ENCODE measurements around the gene CSF1R. TPM values are rescaled to one million over a fixed set of nuclear protein-coding genes. Genes with fewer than 3 reads are reported as not detected.

Gene CSF1R
- polyA plus RNA-seq, 1 donor from 2014 or later = not detected

- no peaks in the 10 kb centered on the region for H3K27me3 ChIP-seq (ENCODE audit: insufficient read depth, low read depth, low read length)
- H3K4me2 ChIP-seq (ENCODE audit: low read length) = no peak overlapping the region
- H3F3A ChIP-seq (ENCODE audit: insufficient read depth, low read length, poor library complexity, severe bottlenecking) = no peaks in the 10 kb centered on the region
- H3K4me3 ChIP-seq (ENCODE audit: low read length) = no peak overlapping the region
- H3K9me2 ChIP-seq (ENCODE audit: insufficient read depth, low read length) = no peaks in the 10 kb centered on the region
- no peaks in the 10 kb centered on the region for H4K20me1 ChIP-seq (ENCODE audit: insufficient read depth)
- H3K9ac ChIP-seq (ENCODE audit: low read length) = no peak overlapping the region
- no peaks in the 10 kb centered on the region for H3K36me3 ChIP-seq (ENCODE audit: insufficient read depth, low read length)
- H3K79me2 ChIP-seq (replicated peaks; ENCODE audit: insufficient read depth, low read length) = no peaks in the 10 kb centered on the region
- TF ChIP-seq EP300 (conservative IDR thresholded peaks at IDR 0.05; ENCODE audit: poor library complexity, severe bottlenecking) = no peak
- TF ChIP-seq RAD21 (conservative IDR thresholded peaks at IDR 0.05) = no peak
- TF ChIP-seq MXI1 (conservative IDR thresholded peaks at IDR 0.05; ENCODE audit: poor library complexity, severe bottlenecking) = no peak
- TF ChIP-seq CTCF (IDR thresholded peaks at IDR 0.05; ENCODE audit: poor library complexity, severe bottlenecking) = no peak
- no peak for TF ChIP-seq POLR2AphosphoS5 (IDR thresholded peaks at IDR 0.05)
- no peak for TF ChIP-seq TAF1 (IDR thresholded peaks at IDR 0.05; ENCODE audit: low read depth)
- TF ChIP-seq SMC3 (conservative IDR thresholded peaks at IDR 0.05; ENCODE audit: poor library complexity) = no peak
- H2AFZ ChIP-seq (ENCODE audit: low read depth, low read length) = no peak overlapping the region
- H3K27ac ChIP-seq (ENCODE audit: low read length) = no peak overlapping the region
- no peaks in the 10 kb centered on the region for H3K9me3 ChIP-seq (ENCODE audit: low read length)
Observed at GRCh38 chr5:150124596-150124995, 38.2 kb upstream of the CSF1R start.

GRCh38 chr5:150124111-150124557, 37.8 kb upstream of the CSF1R start:
- no peaks in the 10 kb centered on the region for H3F3A ChIP-seq (ENCODE audit: insufficient read depth, low read length, poor library complexity, severe bottlenecking)
- H3K4me3 ChIP-seq (ENCODE audit: low read length) = no peak overlapping the region
- no peaks in the 10 kb centered on the region for H3K27me3 ChIP-seq (ENCODE audit: insufficient read depth, low read depth, low read length)
- H3K79me2 ChIP-seq (replicated peaks; ENCODE audit: insufficient read depth, low read length) = no peaks in the 10 kb centered on the region
- TF ChIP-seq EZH2 (IDR thresholded peaks at IDR 0.05; ENCODE audit: borderline replicate concordance, insufficient read depth, low read length, poor library complexity, severe bottlenecking) = no peak
- TF ChIP-seq EP300 (conservative IDR thresholded peaks at IDR 0.05; ENCODE audit: poor library complexity, severe bottlenecking) = no peak
- no peak for TF ChIP-seq MXI1 (conservative IDR thresholded peaks at IDR 0.05; ENCODE audit: poor library complexity, severe bottlenecking)
- no peak for TF ChIP-seq POLR2AphosphoS5 (IDR thresholded peaks at IDR 0.05)
- TF ChIP-seq REST (IDR thresholded peaks at IDR 0.05; ENCODE audit: borderline replicate concordance) = no peak
- no peak for TF ChIP-seq CTCF (IDR thresholded peaks at IDR 0.05; ENCODE audit: poor library complexity, severe bottlenecking)
- no peak for TF ChIP-seq RAD21 (conservative IDR thresholded peaks at IDR 0.05)
- no peak for TF ChIP-seq TAF1 (IDR thresholded peaks at IDR 0.05; ENCODE audit: low read depth)
- no peak for TF ChIP-seq SMC3 (conservative IDR thresholded peaks at IDR 0.05; ENCODE audit: poor library complexity)
- H3K9me3 ChIP-seq (ENCODE audit: low read length) = no peaks in the 10 kb centered on the region
- H3K27ac ChIP-seq (ENCODE audit: low read length) = no peak overlapping the region
- H3K36me3 ChIP-seq (ENCODE audit: insufficient read depth, low read length) = no peaks in the 10 kb centered on the region
- H3K4me2 ChIP-seq (ENCODE audit: low read length) = no peak overlapping the region
- no peaks in the 10 kb centered on the region for H4K20me1 ChIP-seq (ENCODE audit: insufficient read depth)
- H3K9ac ChIP-seq (ENCODE audit: low read length) = no peak overlapping the region
- H2AFZ ChIP-seq (ENCODE audit: low read depth, low read length) = no peak overlapping the region
- no peaks in the 10 kb centered on the region for H3K9me2 ChIP-seq (ENCODE audit: insufficient read depth, low read length)

All from neural cell (in vitro differentiated cells).